Measurements from ENCODE around the gene PDIA5. TPM values are rescaled to one million over a fixed set of nuclear protein-coding genes. Genes with fewer than 3 reads are reported as not detected.

Gene PDIA5
- total RNA-seq, 1 experiment from 2014 or later, result 50.8 TPM

- H3K79me2 ChIP-seq (ENCODE audit: insufficient read depth, low read length), result no peaks in the 10 kb centered on the region
- H2AFZ ChIP-seq (ENCODE audit: low read depth, low read length, poor library complexity, severe bottlenecking), result no peak overlapping the region
- intact Hi-C loops (cut with micrococcal nuclease), result no loop called here
- RAD21 ChIA-PET (ENCODE audit: low non-redundant PET in 1 of 2, low total read pairs in 2 of 2, uncharacterized antibody in 2 of 2, unreplicated experiment in 2 of 2), result no interaction called here
- H3K4me3 ChIP-seq (replicated peaks in 1 of 2; ENCODE audit: low read depth in 1 of 2, low read length in 2 of 2), result no peak overlapping the region
- no peak overlapping the region for H3K4me2 ChIP-seq (ENCODE audit: low read length)
- H4K20me1 ChIP-seq (ENCODE audit: insufficient read depth), result no peaks in the 10 kb centered on the region
- no peaks in the 10 kb centered on the region for H3K36me3 ChIP-seq (ENCODE audit: control insufficient read depth in 1 of 2, insufficient read depth in 2 of 2, low read length in 2 of 2)
- CTCF ChIA-PET, result no interaction called here
- no peaks in the 10 kb centered on the region for H3K4me1 ChIP-seq (ENCODE audit: control insufficient read depth in 1 of 2, insufficient read depth in 2 of 2, low read length in 2 of 2)
- TF ChIP-seq SP1 (IDR thresholded peaks at IDR 0.05; ENCODE audit: low read depth) (no peak), RAD21 (IDR thresholded peaks at IDR 0.05; ENCODE audit: low read depth) (peak; percentile 26)
- H3K9me2 ChIP-seq (ENCODE audit: insufficient read depth), result no peaks in the 10 kb centered on the region
- no peaks in the 10 kb centered on the region for H3K9me3 ChIP-seq (ENCODE audit: control insufficient read depth in 1 of 2, insufficient read depth in 1 of 2, low read depth in 1 of 2, low read length in 2 of 2)
- ATAC-seq (no peak), DNase-seq (ENCODE audit: low read depth, low spot score) (no peak)
- BruUV-seq (replicated peaks), result no TSS peak
- no peak overlapping the region for H3K27ac ChIP-seq (ENCODE audit: low read depth, low read length)
- 0 out of 2 replicates have a peak, but pooled peaks cover 4% of the 10 kb centered on the region for H3K27me3 ChIP-seq (ENCODE audit: insufficient read depth, low read length)
- no peak overlapping the region for H3K9ac ChIP-seq (ENCODE audit: low read length)
- POLR2A ChIA-PET, result no interaction called here
Observed at GRCh38 chr3:123036352-123037014, 30.3 kb upstream of the PDIA5 start.

- intact Hi-C loops (cut with micrococcal nuclease), result no loop called here
- ChIA-PET CTCF (no interaction called here), POLR2A (no interaction called here), RAD21 (ENCODE audit: low non-redundant PET in 1 of 2, low total read pairs in 2 of 2, uncharacterized antibody in 2 of 2, unreplicated experiment in 2 of 2) (no interaction called here)
- H3K9ac ChIP-seq (ENCODE audit: low read length), result no peak overlapping the region
- H3K9me3 ChIP-seq (ENCODE audit: control insufficient read depth in 1 of 2, insufficient read depth in 1 of 2, low read depth in 1 of 2, low read length in 2 of 2), result no peaks in the 10 kb centered on the region
- H4K20me1 ChIP-seq (ENCODE audit: insufficient read depth), result no peaks in the 10 kb centered on the region
- 0 out of 2 replicates have a peak, but pooled peaks cover 4% of the 10 kb centered on the region for H3K27me3 ChIP-seq (ENCODE audit: insufficient read depth, low read length)
- H3K4me2 ChIP-seq (ENCODE audit: low read length), result no peak overlapping the region
- H3K36me3 ChIP-seq (ENCODE audit: control insufficient read depth in 1 of 2, insufficient read depth in 2 of 2, low read length in 2 of 2), result no peaks in the 10 kb centered on the region
- H3K9me2 ChIP-seq (ENCODE audit: insufficient read depth), result no peaks in the 10 kb centered on the region
- no peak overlapping the region for H3K27ac ChIP-seq (ENCODE audit: low read depth, low read length)
- DNase-seq (ENCODE audit: low read depth, low spot score) (no peak), ATAC-seq (no peak)
- no peak overlapping the region for H2AFZ ChIP-seq (ENCODE audit: low read depth, low read length, poor library complexity, severe bottlenecking)
- BruUV-seq (replicated peaks), result no TSS peak
- no peaks in the 10 kb centered on the region for H3K4me1 ChIP-seq (ENCODE audit: control insufficient read depth in 1 of 2, insufficient read depth in 2 of 2, low read length in 2 of 2)
- H3K4me3 ChIP-seq (replicated peaks in 1 of 2; ENCODE audit: low read depth in 1 of 2, low read length in 2 of 2), result no peak overlapping the region
- no peaks in the 10 kb centered on the region for H3K79me2 ChIP-seq (ENCODE audit: insufficient read depth, low read length)
- TF ChIP-seq EZH2 (IDR thresholded peaks at IDR 0.05), result no peak
- no peak for TF ChIP-seq REST (IDR thresholded peaks at IDR 0.05; ENCODE audit: low read depth)
- no peak for TF ChIP-seq ZNF274 (IDR thresholded peaks at IDR 0.05; ENCODE audit: low read depth, low read length)
- no peak for TF ChIP-seq SRF (IDR thresholded peaks at IDR 0.05; ENCODE audit: low read depth)
- no peak for TF ChIP-seq RAD21 (IDR thresholded peaks at IDR 0.05; ENCODE audit: low read depth)
- no peak for TF ChIP-seq FOSL1 (IDR thresholded peaks at IDR 0.05; ENCODE audit: low read depth)
- TF ChIP-seq, protein P1, sequence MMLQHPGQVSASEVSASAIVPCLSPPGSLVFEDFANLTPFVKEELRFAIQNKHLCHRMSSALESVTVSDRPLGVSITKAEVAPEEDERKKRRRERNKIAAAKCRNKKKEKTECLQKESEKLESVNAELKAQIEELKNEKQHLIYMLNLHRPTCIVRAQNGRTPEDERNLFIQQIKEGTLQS (IDR thresholded peaks at IDR 0.05), result no peak
- TF ChIP-seq CTCF (IDR thresholded peaks at IDR 0.05 in 2 of 3, conservative IDR thresholded peaks at IDR 0.05 in 1 of 3; ENCODE audit: borderline replicate concordance in 1 of 3, insufficient read depth in 1 of 3, low read depth in 2 of 3, low read length in 2 of 3), result no peak
- no peak for TF ChIP-seq MAX (IDR thresholded peaks at IDR 0.05)
- no peak for TF ChIP-seq SIN3A (IDR thresholded peaks at IDR 0.05; ENCODE audit: low read depth)
- TF ChIP-seq ELF1 (IDR thresholded peaks at IDR 0.05; ENCODE audit: borderline replicate concordance, low read depth), result no peak
- TF ChIP-seq POLR2A (IDR thresholded peaks at IDR 0.05; ENCODE audit: borderline replicate concordance, extremely low read depth, insufficient read depth, insufficient read length), result no peak
- no peak for TF ChIP-seq TCF7L2 (IDR thresholded peaks at IDR 0.05; ENCODE audit: borderline replicate concordance, extremely low read depth, insufficient read depth, insufficient read length)
- no peak for TF ChIP-seq CBX3 (IDR thresholded peaks at IDR 0.05; ENCODE audit: low read depth)
- TF ChIP-seq ZFX (IDR thresholded peaks at IDR 0.05), result no peak
- TF ChIP-seq CEBPB (IDR thresholded peaks at IDR 0.05; ENCODE audit: low read depth), result no peak
Observed at GRCh38 chr3:123037015-123037375, 29.8 kb upstream of the PDIA5 start.

Data from HCT116 (cell line).